Suppressor macrophage treated with lipopolysaccharide for 4 hours (primary cell): Measurements from ENCODE around the gene UBXN1.

Experiments
- DNase-seq: peaks from one replicate; pipeline ENCODE4 v3.0.0-alpha.2; 2020

Gene UBXN1

DNA sequence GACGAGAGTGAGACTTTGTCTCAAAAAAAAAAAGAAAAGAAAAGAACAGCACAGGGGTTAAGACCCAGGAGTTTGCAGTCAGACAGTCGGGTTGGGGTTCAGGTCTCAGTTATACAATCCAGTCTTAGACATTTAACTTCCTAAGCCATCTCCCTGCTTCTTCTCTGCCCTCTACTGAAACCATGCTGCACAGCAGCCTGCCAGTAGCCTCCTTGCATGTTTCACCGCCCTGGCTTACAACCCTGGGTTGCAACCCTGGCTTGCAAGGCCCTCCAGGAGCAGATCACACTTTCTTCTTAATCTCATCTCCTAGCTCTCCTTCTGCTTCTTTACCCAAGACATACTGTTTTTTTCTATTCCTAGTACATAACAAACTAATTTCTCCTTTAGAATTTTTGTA lies 51.2 kb downstream of the UBXN1 start:
- DNase-seq, result no peak
